Measurements from ENCODE around the gene INHA.
A peak's percentile ranks its signal among the peaks of the same experiment; 100 is the strongest.

Gene INHA

GRCh38 chr2:219540784-219541504, 31.2 kb upstream of the INHA start:
- no peak for DNase-seq (ENCODE audit: low read depth)

- DNase-seq (ENCODE audit: low read depth), result peak; percentile 68
These were observed 30.4 kb upstream of the INHA start for GRCh38 chr2:219541611-219542180.

- no peak for DNase-seq (ENCODE audit: low read depth)
These were observed 29.0 kb upstream of the INHA start for GRCh38 chr2:219542931-219543595.

GRCh38 chr2:219543596-219544358, 28.3 kb upstream of the INHA start, which contains the start of the genes CHPF and TMEM198:
Gene CHPF, minus strand, starts transcription at chr2:219543809. Its CDS starts 271 bp downstream, at chr2:219543538.
Gene TMEM198, plus strand, starts transcription at chr2:219544028. Its CDS starts 700 bp downstream, at chr2:219544728.
- peak; percentile 76 for DNase-seq (ENCODE audit: low read depth)

GRCh38 chr2:219544567-219544966, 27.5 kb upstream of the INHA start:
- no peak for DNase-seq (ENCODE audit: low read depth)

GRCh38 chr2:219545295-219545942, 26.7 kb upstream of the INHA start:
- no peak for DNase-seq (ENCODE audit: low read depth)

GRCh38 chr2:219545943-219546352, 26.2 kb upstream of the INHA start:
- DNase-seq (ENCODE audit: low read depth), result no peak

- no peak for DNase-seq (ENCODE audit: low read depth)
These were observed 24.5 kb upstream of the INHA start for GRCh38 chr2:219547621-219548020.

GRCh38 chr2:219548990-219549389, 23.1 kb upstream of the INHA start:
- DNase-seq (ENCODE audit: low read depth), result no peak

GRCh38 chr2:219549619-219550018, 22.5 kb upstream of the INHA start:
- no peak for DNase-seq (ENCODE audit: low read depth)

GRCh38 chr2:219551441-219552381, 20.4 kb upstream of the INHA start:
- no peak for DNase-seq (ENCODE audit: low read depth)

GRCh38 chr2:219552382-219553167, 19.5 kb upstream of the INHA start:
- DNase-seq (ENCODE audit: low read depth), result peak; percentile 63

GRCh38 chr2:219553168-219553417, 19.0 kb upstream of the INHA start:
- no peak for DNase-seq (ENCODE audit: low read depth)

- DNase-seq (ENCODE audit: low read depth), result no peak
These were observed 18.6 kb upstream of the INHA start for GRCh38 chr2:219553463-219553963.

GRCh38 chr2:219554350-219554749, 17.8 kb upstream of the INHA start:
- DNase-seq (ENCODE audit: low read depth), result no peak

GRCh38 chr2:219555956-219556355, 16.2 kb upstream of the INHA start:
- no peak for DNase-seq (ENCODE audit: low read depth)

GRCh38 chr2:219556413-219556812, 15.7 kb upstream of the INHA start:
- DNase-seq (ENCODE audit: low read depth), result no peak

GRCh38 chr2:219557320-219557719, 14.8 kb upstream of the INHA start:
- DNase-seq (ENCODE audit: low read depth), result no peak

GRCh38 chr2:219557791-219558785, 14.0 kb upstream of the INHA start:
- no peak for DNase-seq (ENCODE audit: low read depth)

Measured in stimulated activated CD8-positive, alpha-beta memory T cell treated with anti-CD3 and anti-CD28 coated beads, Interleukin-15, amount 100 ng/mL, for 1 hour (primary cell).